Left renal pelvis (tissue), 4 donors: ENCODE data around the gene MARS1. TPM values are rescaled to one million over a fixed set of nuclear protein-coding genes. Genes with fewer than 3 reads are reported as not detected.

ENCODE experiments used
- polyA plus RNA-seq, 4 donors: library from polyadenylated mRNA; unstranded; fragments of 120-200 nt; gene quantifications; one replicate each; pipeline ENCODE4 v1.2.1, GENCODE V29; 2013; ENCODE audit not compliant: insufficient read length in 4 of 4

Gene MARS1
- polyA plus RNA-seq, 4 donors, result 94.7 to 164 (median 118) TPM

Other genes starting within 250 kb of the MARS1 start
- 1 to 10 TPM; 2.2 to 8.9 (median 4.1) TPM for gene STAC3, start 236.9 kb upstream of the MARS1 start, polyA plus RNA-seq
- gene R3HDM2, start 57.0 kb upstream of the MARS1 start, polyA plus RNA-seq, result 10 to 100 TPM; 65.5 to 99.8 (median 76.4) TPM
- gene INHBC, start 53.3 kb upstream of the MARS1 start, polyA plus RNA-seq, result under 1 TPM; 0.11 to 0.26 (median 0.17) TPM
- under 1 TPM; 0.36 to 0.78 (median 0.72) TPM for gene INHBE, start 32.8 kb upstream of the MARS1 start, polyA plus RNA-seq
- gene GLI1, start 28.3 kb upstream of the MARS1 start, polyA plus RNA-seq, result 10 to 100 TPM; 16.2 to 62.3 (median 22.1) TPM
- 1 to 10 TPM; 1.9 to 5.5 (median 2.9) TPM for gene ARHGAP9, start 8.2 kb upstream of the MARS1 start, polyA plus RNA-seq
- 10 to 100 TPM; 16.3 to 34.6 (median 29.8) TPM for gene DDIT3, start 32.4 kb downstream of the MARS1 start, polyA plus RNA-seq
- gene MBD6, start 34.8 kb downstream of the MARS1 start, polyA plus RNA-seq, result 10 to 100 TPM; 52.6 to 99.8 (median 61.2) TPM
- gene DCTN2, start 59.1 kb downstream of the MARS1 start, polyA plus RNA-seq, result 100 to 1,000 TPM; 144 to 176 (median 167) TPM
- gene KIF5A, start 62.0 kb downstream of the MARS1 start, polyA plus RNA-seq, result 1 to 10 TPM in 2 of 4 donors, under 1 TPM in 2; 0.64 to 1.1 (median 0.86) TPM
- gene PIP4K2C, start 103.1 kb downstream of the MARS1 start, polyA plus RNA-seq, result 10 to 100 TPM; 21.9 to 47.1 (median 39.6) TPM
- 10 to 100 TPM; 53.9 to 82.4 (median 62.2) TPM for gene DTX3, start 116.8 kb downstream of the MARS1 start, polyA plus RNA-seq
- gene ARHGEF25, start 123.4 kb downstream of the MARS1 start, polyA plus RNA-seq, result 100 to 1,000 TPM in 1 of 4 donors, 10 to 100 TPM in 3; 33.6 to 101 (median 36.9) TPM
- gene B4GALNT1, start 145.1 kb downstream of the MARS1 start, polyA plus RNA-seq, result 1 to 10 TPM in 1 of 4 donors, under 1 TPM in 3; 0.79 to 6.1 (median 0.93) TPM
- 100 to 1,000 TPM; 189 to 235 (median 201) TPM for gene OS9, start 206.1 kb downstream of the MARS1 start, polyA plus RNA-seq